IPS-11a (cell line): Measurements from ENCODE around the gene CLMN.

Experiments
- H3K4me3 ChIP-seq: one replicate; pipeline ENCODE4 v1.5.1; 2013; ENCODE audit warnings: low read depth, low read length, control low read depth

CLMN gene

GRCh38 chr14:95341564-95341963 lies 21.9 kb upstream of the CLMN start:
- H3K4me3 ChIP-seq, result no peak overlapping the region

DNA sequence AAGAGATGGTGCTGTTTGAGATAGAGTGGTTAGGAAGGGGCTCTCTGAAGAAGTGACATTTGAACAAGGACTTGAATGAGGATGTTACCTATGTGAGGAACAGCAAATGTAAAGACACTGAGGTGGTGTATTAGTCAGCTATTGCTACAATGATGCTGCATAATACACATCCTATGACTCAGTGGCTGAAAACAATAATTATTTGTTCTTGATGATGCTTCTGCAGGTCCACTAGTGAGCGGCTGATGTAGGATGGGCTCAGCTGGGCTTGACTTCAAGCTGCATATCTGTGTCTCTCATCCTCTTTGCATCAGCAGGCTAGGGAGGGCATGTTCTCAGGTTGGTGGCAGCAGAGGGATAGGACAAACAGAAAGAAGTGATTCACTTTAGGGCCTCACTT lies 21.4 kb upstream of the CLMN start:
- no peak overlapping the region for H3K4me3 ChIP-seq

DNA sequence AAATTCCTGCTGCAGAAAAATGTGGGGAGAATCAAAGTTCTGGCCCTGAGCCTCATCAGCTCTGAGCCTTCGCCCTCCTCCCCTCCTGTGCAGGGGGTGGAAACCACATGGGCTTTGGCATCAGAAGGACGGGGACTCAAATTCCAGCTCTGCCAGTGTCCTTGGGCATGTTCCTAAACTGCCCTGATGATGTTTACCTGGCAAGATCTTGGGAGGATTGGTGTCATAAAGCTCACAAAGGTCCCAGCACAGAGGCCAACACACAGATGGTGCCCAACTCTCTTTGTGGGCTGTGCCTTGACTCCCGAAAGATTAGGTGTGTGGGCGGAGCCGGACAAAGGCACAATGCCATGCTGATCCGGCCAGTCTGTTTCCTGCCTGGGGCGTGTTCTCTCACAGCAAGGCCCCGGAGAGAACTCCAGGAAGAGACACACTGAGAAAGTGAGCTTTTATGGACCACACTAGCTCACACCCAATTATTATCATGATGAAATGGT lies 20.5 kb upstream of the CLMN start:
- H3K4me3 ChIP-seq, result no peak overlapping the region

DNA sequence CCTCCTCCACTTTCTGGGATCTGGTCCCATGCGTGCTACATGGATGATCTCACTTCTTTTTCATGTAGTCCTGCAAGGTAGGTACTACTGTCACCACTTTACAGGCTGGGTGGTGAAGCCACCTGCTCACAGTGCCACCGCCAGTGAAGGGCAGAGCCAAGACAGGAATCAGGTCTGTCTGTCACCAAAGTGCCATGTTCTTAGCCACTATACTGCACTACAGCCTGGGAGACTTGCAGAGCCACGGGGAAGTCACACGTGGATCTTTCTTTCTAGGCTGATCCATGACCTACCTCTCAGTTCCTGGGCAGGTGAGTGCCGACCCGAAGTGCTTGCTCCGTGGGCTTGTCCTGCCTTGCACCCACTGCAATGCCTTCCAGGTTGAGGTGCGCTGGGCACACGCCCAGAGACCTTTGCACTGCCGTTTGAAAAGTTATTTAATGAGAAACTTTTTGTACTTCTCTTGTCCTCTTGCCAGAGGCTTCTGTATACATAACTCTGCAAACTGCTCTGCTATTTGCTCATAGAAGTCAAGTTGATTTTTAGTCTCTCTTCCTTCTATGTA lies 19.7 kb upstream of the CLMN start:
- H3K4me3 ChIP-seq, result no peak overlapping the region

- H3K4me3 ChIP-seq, result no peak overlapping the region
Observed at GRCh38 chr14:95338436-95338835, 18.7 kb upstream of the CLMN start.

DNA sequence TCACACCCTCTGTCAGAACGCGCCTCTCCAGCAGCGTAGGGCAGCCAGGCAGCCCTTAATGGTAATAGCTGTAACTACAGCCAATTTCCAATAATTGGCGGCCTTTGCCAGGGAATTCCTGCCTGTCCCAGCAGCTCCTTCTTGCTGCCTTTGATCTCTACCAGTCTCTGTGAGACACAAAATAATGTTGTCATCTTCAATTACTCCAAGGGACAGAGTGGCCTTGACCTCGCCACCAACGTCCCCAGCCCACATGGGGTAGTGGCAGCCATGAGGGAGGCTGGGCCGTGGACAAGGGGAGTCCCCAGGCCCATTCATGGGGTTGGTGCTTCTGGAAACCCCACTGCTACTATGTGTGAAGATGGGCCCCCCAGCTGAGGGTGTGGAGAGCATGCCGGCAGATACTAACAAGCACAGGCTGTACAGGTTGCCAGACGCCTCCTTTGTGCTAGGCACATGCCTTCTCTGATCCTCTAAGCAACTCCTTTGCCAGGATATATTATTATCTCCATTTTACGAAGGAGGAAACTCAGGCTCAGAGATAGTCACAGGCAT lies 17.4 kb upstream of the CLMN start:
- no peak overlapping the region for H3K4me3 ChIP-seq

- H3K4me3 ChIP-seq, result no peak overlapping the region
Observed at GRCh38 chr14:95336192-95336760, 16.6 kb upstream of the CLMN start.

DNA sequence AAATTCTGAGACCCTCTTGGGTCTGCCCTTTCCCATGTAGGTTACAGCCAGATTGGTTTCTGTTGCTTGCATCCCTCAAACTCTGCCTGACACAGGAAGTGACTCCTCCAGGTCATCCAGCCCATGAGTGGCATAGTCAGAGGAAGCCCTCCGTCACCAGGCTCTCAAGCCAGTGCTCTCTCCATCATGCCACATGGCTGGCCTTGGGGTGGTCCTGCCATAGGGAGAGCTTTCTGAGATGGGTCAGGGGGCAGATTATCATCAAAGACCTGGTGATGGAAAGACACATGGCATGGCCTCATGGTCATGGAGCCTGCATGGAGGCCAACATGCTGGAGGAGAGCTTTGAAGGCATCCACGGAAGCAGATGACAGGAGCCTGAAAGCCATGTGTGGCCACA lies 15.4 kb upstream of the CLMN start:
- no peak overlapping the region for H3K4me3 ChIP-seq

GRCh38 chr14:95334044-95334443 lies 14.3 kb upstream of the CLMN start:
- H3K4me3 ChIP-seq, result no peak overlapping the region

DNA sequence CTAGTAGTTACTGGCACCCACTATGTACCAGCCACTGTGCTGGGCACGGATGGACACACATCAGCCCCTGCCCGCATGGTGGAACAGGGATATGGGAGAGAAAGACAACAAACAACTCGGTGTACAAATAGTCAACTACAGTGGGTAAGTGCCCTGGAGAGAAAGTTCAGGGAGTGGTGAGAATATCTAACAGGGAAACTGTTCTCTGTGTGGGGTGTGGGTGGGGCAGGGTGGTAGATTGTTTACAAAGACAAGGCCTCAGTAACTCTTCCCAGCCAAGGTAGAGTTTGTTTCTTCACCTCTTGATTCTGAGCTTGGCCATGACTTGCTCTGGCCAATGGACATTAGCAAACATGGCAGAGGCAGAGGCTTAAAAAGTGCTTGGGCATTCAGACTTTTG lies 12.9 kb upstream of the CLMN start:
- H3K4me3 ChIP-seq, result no peak overlapping the region

DNA sequence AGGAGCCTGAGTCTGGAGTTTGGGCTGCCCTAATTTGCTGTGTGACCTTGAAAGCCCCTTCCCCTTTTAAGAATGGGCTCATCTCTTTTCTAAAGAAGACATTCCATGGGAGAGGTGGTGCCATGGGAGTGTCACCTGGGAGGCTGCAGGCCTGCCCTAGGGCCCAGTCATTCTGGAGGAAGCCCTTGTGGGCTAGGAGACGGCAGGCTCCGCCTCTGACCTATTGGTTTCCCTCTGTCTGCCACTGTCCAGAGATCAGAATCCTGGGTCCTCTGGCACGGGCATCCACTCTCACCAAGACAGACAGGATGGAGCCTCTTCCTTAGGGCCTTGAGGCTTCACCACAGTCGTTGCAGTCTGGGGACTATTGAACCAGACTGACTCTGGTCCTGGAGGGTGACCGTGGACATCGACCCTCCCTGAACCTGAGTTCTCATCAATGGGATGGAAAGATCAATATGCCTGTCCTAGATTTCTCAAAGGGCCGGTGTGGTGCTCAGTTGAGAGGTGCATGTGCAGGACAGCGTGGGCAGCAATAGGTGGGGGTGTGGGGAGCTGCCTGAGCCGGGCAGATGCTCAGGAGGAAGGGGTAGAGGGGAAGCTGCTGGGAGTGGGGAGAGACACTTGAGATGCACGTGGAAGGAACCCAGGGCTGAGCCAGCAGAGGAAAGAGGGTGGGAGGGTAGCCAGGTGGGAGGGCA lies 12.2 kb upstream of the CLMN start:
- no peak overlapping the region for H3K4me3 ChIP-seq

DNA sequence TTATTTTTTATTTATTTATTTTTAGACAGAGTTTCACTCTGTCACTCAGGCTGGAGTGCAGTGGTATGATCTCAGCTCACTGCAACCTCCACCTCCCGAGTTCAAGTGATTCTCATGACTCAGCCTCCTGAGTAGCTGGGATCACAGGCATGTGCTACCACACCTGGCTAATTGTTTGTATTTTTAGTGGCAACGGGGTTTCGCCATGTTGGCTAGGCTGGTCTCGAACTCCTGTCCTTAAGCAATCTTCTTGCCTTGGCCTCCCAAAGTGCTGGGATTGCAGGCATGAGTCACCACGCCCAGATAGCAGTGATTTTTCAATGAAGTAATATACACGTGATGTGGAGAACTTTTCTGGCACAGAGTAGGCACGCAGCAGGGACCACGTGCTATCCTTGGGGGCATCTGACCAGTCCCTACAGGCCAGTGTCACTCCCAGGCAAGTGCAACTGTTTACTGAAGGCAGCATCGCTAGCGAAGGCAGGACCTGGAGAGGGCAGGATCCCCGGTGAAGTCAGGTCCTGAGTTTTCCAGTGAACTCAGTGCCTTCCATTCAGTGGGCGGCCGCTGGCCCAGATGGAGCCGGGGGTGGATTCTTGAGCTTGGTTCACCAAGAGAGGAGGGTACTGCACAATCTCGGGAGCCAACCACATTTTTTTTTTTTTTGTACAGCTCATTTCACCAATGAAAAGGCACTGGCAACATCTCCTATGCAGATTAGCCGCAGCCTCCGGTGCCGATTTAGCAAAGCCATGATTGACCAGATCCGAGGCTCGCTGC lies 11.1 kb upstream of the CLMN start:
- no peak overlapping the region for H3K4me3 ChIP-seq

DNA sequence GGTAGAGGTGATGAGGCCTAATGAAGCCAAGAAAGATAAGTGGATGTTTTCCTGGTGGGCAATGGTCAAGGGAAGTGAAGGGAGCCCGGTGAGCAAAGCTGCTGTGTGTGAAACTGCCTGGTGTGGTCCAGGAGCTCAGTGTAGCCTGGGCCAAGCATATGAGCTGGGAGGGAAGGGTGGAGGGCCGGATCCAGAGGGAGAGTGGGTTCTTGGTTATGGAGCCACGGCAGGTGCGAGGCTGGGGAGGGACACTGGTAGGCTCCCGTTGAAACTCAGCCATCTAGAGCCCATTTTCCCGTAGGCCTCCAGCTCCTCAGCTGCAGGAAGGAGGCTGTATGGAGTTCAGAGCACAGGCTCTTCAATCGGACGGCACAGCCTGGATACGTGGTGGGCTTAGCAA lies 10.2 kb upstream of the CLMN start:
- H3K4me3 ChIP-seq, result no peak overlapping the region

DNA sequence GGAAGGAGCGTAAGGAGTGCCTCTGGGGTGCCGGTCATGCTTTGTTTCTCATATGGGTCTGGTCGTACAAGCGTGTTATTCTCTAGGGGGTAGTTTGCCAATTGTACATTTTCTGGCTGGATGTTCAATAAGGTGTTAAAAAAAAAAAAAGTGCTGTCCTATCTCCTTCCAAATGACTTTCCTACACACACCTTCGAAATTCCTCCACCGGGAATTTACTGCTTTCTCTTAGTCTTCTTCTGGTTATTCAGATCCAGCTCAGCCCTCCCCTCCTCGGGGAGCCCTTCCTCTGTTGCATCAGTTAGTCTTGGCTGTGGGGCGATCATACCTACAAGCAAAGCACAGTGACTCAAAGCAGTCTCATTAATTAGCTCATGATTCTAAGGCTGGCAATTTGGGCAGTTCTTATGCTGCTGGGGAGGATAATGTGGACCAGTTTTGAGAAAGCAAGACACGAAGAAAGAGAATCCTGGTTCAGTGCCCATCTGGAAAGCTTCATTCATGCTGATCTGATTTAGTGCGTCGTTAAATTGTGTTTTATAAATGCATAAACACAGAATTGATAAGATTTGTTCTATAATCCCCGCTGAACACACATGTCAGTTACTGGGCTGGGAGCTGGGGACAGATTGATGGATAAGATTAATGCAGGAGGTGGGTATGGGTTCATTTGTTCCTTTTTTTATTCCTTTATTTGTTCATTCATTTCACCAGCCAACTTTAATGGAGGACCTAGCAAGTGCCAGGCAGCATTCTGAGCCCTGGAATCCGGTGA lies 9.2 kb upstream of the CLMN start:
- no peak overlapping the region for H3K4me3 ChIP-seq

- no peak overlapping the region for H3K4me3 ChIP-seq
Observed at GRCh38 chr14:95327558-95328374, 8.1 kb upstream of the CLMN start.

DNA sequence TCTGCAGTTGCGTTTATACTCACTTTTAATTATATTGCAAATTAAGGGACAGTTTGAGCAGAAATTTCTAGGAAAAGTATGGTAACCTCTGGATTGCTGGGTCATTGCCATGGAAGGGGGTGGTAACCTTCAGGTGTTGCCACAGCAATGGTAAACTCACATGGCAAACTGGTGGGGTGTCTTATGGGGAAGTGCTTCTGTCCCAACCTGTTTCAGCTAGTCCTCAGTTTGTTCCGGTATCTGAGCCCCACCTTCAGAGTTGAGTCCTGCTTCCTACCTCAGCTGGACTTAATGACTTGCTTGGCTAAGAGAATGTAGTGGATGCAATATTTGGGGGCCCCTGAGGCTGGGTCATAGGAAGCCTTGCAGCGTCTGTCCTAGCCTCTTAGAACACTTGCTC lies 7.3 kb upstream of the CLMN start:
- no peak overlapping the region for H3K4me3 ChIP-seq

- H3K4me3 ChIP-seq, result no peak overlapping the region
Observed at GRCh38 chr14:95323917-95324316, 4.2 kb upstream of the CLMN start.

DNA sequence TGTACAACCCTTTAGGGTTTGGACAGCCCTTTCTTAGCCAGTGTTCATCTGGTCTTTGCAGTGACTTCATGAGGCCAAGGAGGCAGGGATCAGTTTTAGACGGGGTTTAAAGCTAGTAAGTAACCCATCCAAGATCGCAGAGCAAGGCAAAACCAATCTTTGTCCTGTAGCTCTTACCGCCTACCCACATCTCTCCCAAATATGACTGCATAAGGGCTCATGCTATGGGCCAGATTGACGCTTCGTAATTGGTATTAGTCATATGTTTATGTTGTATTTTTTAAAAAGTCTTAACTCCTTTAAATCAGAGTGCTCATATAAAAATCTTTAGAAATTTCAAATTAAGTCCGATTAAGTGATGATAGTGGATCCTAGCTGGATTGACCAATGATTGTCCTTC lies 3.7 kb upstream of the CLMN start:
- no peak overlapping the region for H3K4me3 ChIP-seq

DNA sequence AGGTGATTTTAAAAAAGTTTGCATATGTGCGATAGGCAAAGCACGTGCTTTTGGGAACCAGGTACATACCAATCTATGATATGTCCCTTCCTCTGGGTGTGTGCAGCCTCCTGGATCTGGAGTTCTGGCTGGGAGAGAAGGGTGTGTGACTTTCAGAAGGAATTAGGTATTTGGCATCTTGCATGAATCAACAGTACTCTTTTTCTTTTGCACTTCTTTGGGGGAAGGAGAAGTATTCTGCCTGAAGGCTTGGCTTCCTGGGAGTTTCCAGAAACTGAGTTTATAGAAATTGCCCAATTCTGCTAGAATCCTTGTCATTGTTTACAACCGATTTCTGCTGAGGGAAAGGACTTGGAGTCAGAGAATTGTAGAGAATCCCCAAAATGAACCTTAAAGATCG lies 2.9 kb upstream of the CLMN start:
- H3K4me3 ChIP-seq, result no peak overlapping the region
